Ovary (tissue), 3 donors: ENCODE results near the gene RRP1B.

ENCODE experiments used
- CTCF ChIP-seq, 3 donors: fragments of 450-650 bp in 2 of 3; fragments of 200-600 bp in 1 of 3; IDR thresholded peaks; one replicate each; pipeline versions ENCODE4 v1.5.1 to v1.8.0; 2016 to 2022; ENCODE audit warnings: antibody characterized with exemption in 3 of 3, mild to moderate bottlenecking in 1 of 3
- EP300 ChIP-seq: sonication (generic); formaldehyde crosslinking; IDR thresholded peaks from one replicate; pipeline ENCODE4 v1.6.1; 2017; ENCODE audit warnings: antibody characterized with exemption
- POLR2A ChIP-seq: fragments of 450-650 bp; IDR thresholded peaks from one replicate; pipeline ENCODE4 v1.6.1; 2017; ENCODE audit warnings: antibody characterized with exemption, mild to moderate bottlenecking, moderate library complexity
- donor health status: DM: no; HTN: no; CAD: no.

- no peak for TF ChIP-seq CTCF (IDR thresholded peaks at IDR 0.05)
- no peak for TF ChIP-seq POLR2A
- no peak for TF ChIP-seq EP300
Measured at GRCh38 chr21:43623588-43623987, 35.8 kb upstream of the RRP1B start.
